HCT116 (cell line): Measurements from ENCODE around the gene DIAPH3. TPM values are rescaled to one million over a fixed set of nuclear protein-coding genes. Genes with fewer than 3 reads are reported as not detected.

Source experiments
- ATAC-seq: fragments of 200-7000 bp; cut with Tn5 transposase; 2 replicates; pipeline ENCODE4 v1.9.1; 2020; ENCODE audit warnings: mild to moderate bottlenecking, moderate library complexity
- BruUV-seq: library from RNA; stranded (reverse); fragments of 400-500 nt; replicated peaks from 2 replicates; lab custom pipeline; 2021; lab: Mats Ljungman, UMichigan
- CTCF ChIA-PET: fragments of 300-600 bp; sonication (Branson Sonifier 250); formaldehyde crosslinking; loops from one replicate; lab custom pipeline; 2021; ENCODE audit warnings: antibody characterized with exemption; lab: Charles Lee
- POLR2A ChIA-PET: fragments of 300-600, 350-600 bp; sonication (Branson Sonifier 250); formaldehyde crosslinking; loops from one replicate; lab custom pipeline; 2021; ENCODE audit warnings: antibody characterized with exemption; lab: Charles Lee
- RAD21 ChIA-PET, 2 experiments: fragments of 300-600 bp; sonication (Branson Sonifier 250); formaldehyde crosslinking; loops; one replicate each; lab custom pipeline; 2023; ENCODE audit warnings: low total read pairs in 2 of 2; ENCODE audit not compliant: uncharacterized antibody in 2 of 2, unreplicated experiment in 2 of 2, low non-redundant PET in 1 of 2; lab: Charles Lee
- DNase-seq: peaks from one replicate; pipeline ENCODE4 v3.0.0-alpha.2; 2010; ENCODE audit warnings: low read depth, low spot score
- H2AFZ ChIP-seq: fragments of 200-600 bp; shearing (Covaris generic), sonication (generic); 2 replicates; pipeline ENCODE4 v1.6.1; 2017; ENCODE audit warnings: low read depth, mixed run types, mixed read lengths, antibody characterized with exemption, low read length; ENCODE audit not compliant: poor library complexity, severe bottlenecking
- H3K27ac ChIP-seq: 2 replicates; pipeline ENCODE4 v1.5.1; 2012; ENCODE audit warnings: low read depth, low read length
- H3K27me3 ChIP-seq: fragments of 200-600 bp; sonication (generic); 2 replicates; pipeline ENCODE4 v1.6.1; 2016; ENCODE audit warnings: mixed run types, low read length, mixed read lengths; ENCODE audit not compliant: insufficient read depth
- H3K36me3 ChIP-seq, 2 experiments: fragments of 200-500 bp in 1 of 2; fragments of 200-600 bp in 1 of 2; sonication (Bioruptor generic) in 1 of 2; sonication (generic) in 1 of 2; 2 replicates each; pipeline versions ENCODE4 v1.5.1 to v1.6.1; 2014 to 2016; ENCODE audit warnings: low read length in 2 of 2, inconsistent platforms in 1 of 2, mixed read lengths in 1 of 2, mixed run types in 1 of 2; ENCODE audit not compliant: insufficient read depth in 2 of 2, control insufficient read depth in 1 of 2
- H3K4me1 ChIP-seq, 2 experiments: fragments of 200-600 bp in 1 of 2; sonication (generic) in 1 of 2; 2 replicates each; pipeline versions ENCODE4 v1.5.1 to v1.6.1; 2012 to 2017; ENCODE audit warnings: low read length in 2 of 2, inconsistent platforms in 1 of 2, mild to moderate bottlenecking in 1 of 2, mixed read lengths in 1 of 2, mixed run types in 1 of 2, moderate library complexity in 1 of 2; ENCODE audit not compliant: insufficient read depth in 2 of 2, control insufficient read depth in 1 of 2
- H3K4me2 ChIP-seq: fragments of 200-600 bp; sonication (generic); 2 replicates; pipeline ENCODE4 v1.6.1; 2017; ENCODE audit warnings: mixed run types, low read length, mixed read lengths
- H3K4me3 ChIP-seq, 2 experiments: fragments of 200-600 bp in 1 of 2; sonication (generic) in 1 of 2; replicated peaks in 1 of 2; 2 replicates each; pipeline ENCODE4 v1.5.1; 2011 to 2016; ENCODE audit warnings: low read length in 2 of 2, control low read depth in 1 of 2, low read depth in 1 of 2, mild to moderate bottlenecking in 1 of 2, mixed read lengths in 1 of 2, mixed run types in 1 of 2
- H3K79me2 ChIP-seq: fragments of 200-600 bp; sonication (generic); 2 replicates; pipeline ENCODE4 v1.6.1; 2017; ENCODE audit warnings: mild to moderate bottlenecking, mixed run types, low read length, moderate library complexity, mixed read lengths; ENCODE audit not compliant: insufficient read depth
- H3K9ac ChIP-seq: fragments of 200-600 bp; sonication (generic); 2 replicates; pipeline ENCODE4 v1.6.1; 2016; ENCODE audit warnings: low read length, mixed read lengths
- H3K9me2 ChIP-seq: fragments of 200-600 bp; sonication (generic), shearing (Covaris generic); 2 replicates; pipeline ENCODE4 v1.6.1; 2017; ENCODE audit warnings: mixed run types, mild to moderate bottlenecking, moderate library complexity; ENCODE audit not compliant: insufficient read depth
- H3K9me3 ChIP-seq, 2 experiments: fragments of 200-500 bp in 1 of 2; fragments of 200-600 bp in 1 of 2; sonication (Bioruptor generic) in 1 of 2; sonication (generic) in 1 of 2; 2 replicates each; pipeline ENCODE4 v1.6.1; 2014 to 2017; ENCODE audit warnings: low read length in 2 of 2, mixed read lengths in 2 of 2, inconsistent platforms in 1 of 2, low read depth in 1 of 2, mild to moderate bottlenecking in 1 of 2, mixed run types in 1 of 2, moderate library complexity in 1 of 2; ENCODE audit not compliant: control insufficient read depth in 1 of 2, insufficient read depth in 1 of 2
- H4K20me1 ChIP-seq: fragments of 200-600 bp; sonication (generic), shearing (Covaris generic); 2 replicates; pipeline ENCODE4 v1.6.1; 2017; ENCODE audit warnings: mixed run types, mild to moderate bottlenecking, moderate library complexity; ENCODE audit not compliant: insufficient read depth
- CBX3 ChIP-seq: IDR thresholded peaks from 2 replicates; pipeline ENCODE4 v1.6.1; 2012; ENCODE audit warnings: low read depth
- CEBPB ChIP-seq: IDR thresholded peaks from 2 replicates; pipeline ENCODE4 v1.6.1; 2012; ENCODE audit warnings: low read depth
- EZH2 ChIP-seq: fragments of 200-600 bp; sonication (generic); IDR thresholded peaks from 2 replicates; pipeline ENCODE4 v1.6.1; 2017; ENCODE audit warnings: antibody characterized with exemption, mixed run types
- EZH2phosphoT487 ChIP-seq: fragments of 200-600 bp; IDR thresholded peaks from 2 replicates; pipeline ENCODE4 v1.6.1; 2018; ENCODE audit warnings: antibody characterized with exemption, borderline replicate concordance
- JUND ChIP-seq: IDR thresholded peaks from 2 replicates; pipeline ENCODE4 v1.6.1; 2012
- POLR2A ChIP-seq: IDR thresholded peaks from 2 replicates; pipeline ENCODE4 v1.7.0; 2011; ENCODE audit warnings: borderline replicate concordance; ENCODE audit not compliant: insufficient read depth, insufficient read length; ENCODE audit errors: extremely low read depth
- POLR2AphosphoS5 ChIP-seq: IDR thresholded peaks from 2 replicates; pipeline ENCODE4 v1.6.1; 2011; ENCODE audit warnings: mild to moderate bottlenecking, low read depth, low read length, moderate library complexity
- SIN3A ChIP-seq: IDR thresholded peaks from 2 replicates; pipeline ENCODE4 v1.6.1; 2012; ENCODE audit warnings: low read depth
- SP1 ChIP-seq: IDR thresholded peaks from 2 replicates; pipeline ENCODE4 v1.6.1; 2012; ENCODE audit warnings: low read depth
- TCF7L2 ChIP-seq: IDR thresholded peaks from 2 replicates; pipeline ENCODE4 v1.7.0; 2011; ENCODE audit warnings: borderline replicate concordance, inconsistent platforms; ENCODE audit not compliant: insufficient read depth, insufficient read length; ENCODE audit errors: extremely low read depth
- YY1 ChIP-seq: IDR thresholded peaks from 2 replicates; pipeline ENCODE4 v1.6.1; 2011; ENCODE audit warnings: low read length, low read depth, moderate library complexity, mild to moderate bottlenecking; ENCODE audit not compliant: insufficient replicate concordance; ENCODE audit errors: extremely low read depth
- ZFX ChIP-seq: fragments of 450-650 bp; IDR thresholded peaks from 2 replicates; pipeline ENCODE4 v1.6.1; 2017
- intact Hi-C: fragments of 100-400 bp; cut with micrococcal nuclease; formaldehyde crosslinking; loops from 2 replicates; pipeline ENCODE4 v1.10.0; 2022
- total RNA-seq: library from RNA; stranded (reverse); gene quantifications from one replicate; pipeline ENCODE4 v1.2.1, GENCODE V29; 2021; ENCODE audit not compliant: unreplicated experiment
- TF ChIP-seq, protein P1 (sequence below): IDR thresholded peaks from 2 replicates; pipeline ENCODE4 v1.6.1; 2011; ENCODE audit warnings: mild to moderate bottlenecking, low read length, moderate library complexity; ENCODE audit not compliant: insufficient replicate concordance; ENCODE audit errors: extremely low read depth
- TF ChIP-seq, protein P2 (sequence below): IDR thresholded peaks from 2 replicates; pipeline ENCODE4 v1.6.1; 2012
- TF ChIP-seq, protein P3 (sequence below): IDR thresholded peaks from 2 replicates; pipeline ENCODE4 v1.6.1; 2012
- TF ChIP-seq, protein P4 (sequence below), 3 experiments: fragments of 200-600 bp in 1 of 3; sonication (generic) in 1 of 3; IDR thresholded peaks in 2 of 3; conservative IDR thresholded peaks in 1 of 3; 2 replicates each; pipeline ENCODE4 v1.5.1; 2012 to 2017; ENCODE audit warnings: low read depth in 2 of 3, low read length in 2 of 3, antibody characterized with exemption in 1 of 3, borderline replicate concordance in 1 of 3, control low read depth in 1 of 3, mild to moderate bottlenecking in 1 of 3, mixed read lengths in 1 of 3, mixed run types in 1 of 3, moderate library complexity in 1 of 3; ENCODE audit not compliant: insufficient read depth in 1 of 3

The DIAPH3 gene
- total RNA-seq, 1 experiment from 2014 or later: 22.8 TPM

DNA sequence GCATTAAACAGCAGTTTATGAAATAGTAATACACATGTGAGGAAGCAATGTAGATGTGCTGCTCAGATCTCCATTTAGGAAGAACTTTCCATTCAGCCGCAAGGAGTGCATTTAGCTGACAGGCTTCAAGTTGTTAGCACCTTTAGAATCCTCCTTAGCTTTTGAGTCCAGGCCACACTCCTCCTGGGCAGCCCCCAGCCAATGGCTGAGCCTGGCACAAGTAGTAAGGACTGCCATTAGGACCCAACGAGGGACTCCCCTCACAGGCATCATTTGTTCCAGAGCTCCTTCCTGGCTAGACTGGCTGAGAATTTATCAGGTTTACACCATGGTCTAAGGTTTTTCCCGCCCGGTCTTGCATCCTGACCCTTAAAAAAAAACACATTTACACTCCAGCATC, 201.4 kb downstream of the DIAPH3 start:
- H3K79me2 ChIP-seq: no peaks in the 10 kb centered on the region
- no peak overlapping the region for H2AFZ ChIP-seq
- ChIA-PET RAD21 (no interaction called here), POLR2A (no interaction called here), CTCF (no interaction called here)
- TF ChIP-seq, protein P1, sequence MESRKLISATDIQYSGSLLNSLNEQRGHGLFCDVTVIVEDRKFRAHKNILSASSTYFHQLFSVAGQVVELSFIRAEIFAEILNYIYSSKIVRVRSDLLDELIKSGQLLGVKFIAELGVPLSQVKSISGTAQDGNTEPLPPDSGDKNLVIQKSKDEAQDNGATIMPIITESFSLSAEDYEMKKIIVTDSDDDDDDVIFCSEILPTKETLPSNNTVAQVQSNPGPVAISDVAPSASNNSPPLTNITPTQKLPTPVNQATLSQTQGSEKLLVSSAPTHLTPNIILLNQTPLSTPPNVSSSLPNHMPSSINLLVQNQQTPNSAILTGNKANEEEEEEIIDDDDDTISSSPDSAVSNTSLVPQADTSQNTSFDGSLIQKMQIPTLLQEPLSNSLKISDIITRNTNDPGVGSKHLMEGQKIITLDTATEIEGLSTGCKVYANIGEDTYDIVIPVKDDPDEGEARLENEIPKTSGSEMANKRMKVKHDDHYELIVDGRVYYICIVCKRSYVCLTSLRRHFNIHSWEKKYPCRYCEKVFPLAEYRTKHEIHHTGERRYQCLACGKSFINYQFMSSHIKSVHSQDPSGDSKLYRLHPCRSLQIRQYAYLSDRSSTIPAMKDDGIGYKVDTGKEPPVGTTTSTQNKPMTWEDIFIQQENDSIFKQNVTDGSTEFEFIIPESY: no peak
- TF ChIP-seq TCF7L2 (no peak), POLR2AphosphoS5 (no peak), SIN3A (no peak), JUND (no peak), EZH2phosphoT487 (no peak), YY1 (no peak), CEBPB (no peak), ZFX (no peak), SP1 (no peak), EZH2 (no peak), CBX3 (no peak), POLR2A (no peak)
- TF ChIP-seq, protein P2, sequence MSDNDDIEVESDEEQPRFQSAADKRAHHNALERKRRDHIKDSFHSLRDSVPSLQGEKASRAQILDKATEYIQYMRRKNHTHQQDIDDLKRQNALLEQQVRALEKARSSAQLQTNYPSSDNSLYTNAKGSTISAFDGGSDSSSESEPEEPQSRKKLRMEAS: no peak
- TF ChIP-seq, protein P3, sequence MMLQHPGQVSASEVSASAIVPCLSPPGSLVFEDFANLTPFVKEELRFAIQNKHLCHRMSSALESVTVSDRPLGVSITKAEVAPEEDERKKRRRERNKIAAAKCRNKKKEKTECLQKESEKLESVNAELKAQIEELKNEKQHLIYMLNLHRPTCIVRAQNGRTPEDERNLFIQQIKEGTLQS: no peak
- TF ChIP-seq, protein P4, sequence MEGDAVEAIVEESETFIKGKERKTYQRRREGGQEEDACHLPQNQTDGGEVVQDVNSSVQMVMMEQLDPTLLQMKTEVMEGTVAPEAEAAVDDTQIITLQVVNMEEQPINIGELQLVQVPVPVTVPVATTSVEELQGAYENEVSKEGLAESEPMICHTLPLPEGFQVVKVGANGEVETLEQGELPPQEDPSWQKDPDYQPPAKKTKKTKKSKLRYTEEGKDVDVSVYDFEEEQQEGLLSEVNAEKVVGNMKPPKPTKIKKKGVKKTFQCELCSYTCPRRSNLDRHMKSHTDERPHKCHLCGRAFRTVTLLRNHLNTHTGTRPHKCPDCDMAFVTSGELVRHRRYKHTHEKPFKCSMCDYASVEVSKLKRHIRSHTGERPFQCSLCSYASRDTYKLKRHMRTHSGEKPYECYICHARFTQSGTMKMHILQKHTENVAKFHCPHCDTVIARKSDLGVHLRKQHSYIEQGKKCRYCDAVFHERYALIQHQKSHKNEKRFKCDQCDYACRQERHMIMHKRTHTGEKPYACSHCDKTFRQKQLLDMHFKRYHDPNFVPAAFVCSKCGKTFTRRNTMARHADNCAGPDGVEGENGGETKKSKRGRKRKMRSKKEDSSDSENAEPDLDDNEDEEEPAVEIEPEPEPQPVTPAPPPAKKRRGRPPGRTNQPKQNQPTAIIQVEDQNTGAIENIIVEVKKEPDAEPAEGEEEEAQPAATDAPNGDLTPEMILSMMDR (IDR thresholded peaks at IDR 0.05 in 2 of 3, conservative IDR thresholded peaks at IDR 0.05 in 1 of 3; ENCODE audit: borderline replicate concordance in 1 of 3, insufficient read depth in 1 of 3, low read depth in 2 of 3, low read length in 2 of 3): no peak
- no peaks in the 10 kb centered on the region for H3K9me3 ChIP-seq
- H3K4me3 ChIP-seq: no peak overlapping the region
- H3K4me1 ChIP-seq: peaks cover 0 to 6% of the 10 kb centered on the region in 2 experiments; a peak in 1 of 4 replicates
- H3K9ac ChIP-seq: no peak overlapping the region
- ATAC-seq (no peak), DNase-seq (no peak)
- no peaks in the 10 kb centered on the region for H3K36me3 ChIP-seq
- H3K9me2 ChIP-seq: no peaks in the 10 kb centered on the region
- intact Hi-C loops: no loop called here
- no TSS peak for BruUV-seq
- H3K27ac ChIP-seq: no peak overlapping the region
- no peaks in the 10 kb centered on the region for H4K20me1 ChIP-seq
- H3K27me3 ChIP-seq: no peaks in the 10 kb centered on the region
- no peak overlapping the region for H3K4me2 ChIP-seq
